B cell (primary cell): ENCODE measurements around the gene RAB11FIP3. TPM values are rescaled to one million over a fixed set of nuclear protein-coding genes. Genes with fewer than 3 reads are reported as not detected.

Source experiments
- ATAC-seq: fragments of 200-7000 bp; cut with Tn5 transposase; one replicate; pipeline ENCODE4 v1.10.0; 2021; ENCODE audit warnings: low read depth, mild to moderate bottlenecking, moderate number of reproducible peaks, moderate library complexity
- CTCF ChIA-PET: fragments of 350-600 bp; sonication (Branson Sonifier 250); formaldehyde crosslinking; loops from one replicate; lab custom pipeline; 2021; ENCODE audit warnings: antibody characterized with exemption, inconsistent platforms; lab: Charles Lee
- POLR2A ChIA-PET: fragments of 350-600 bp; sonication (Branson Sonifier 250); formaldehyde crosslinking; loops from one replicate; lab custom pipeline; 2021; ENCODE audit warnings: antibody characterized with exemption; lab: Charles Lee
- DNase-seq: peaks from one replicate; pipeline ENCODE4 v3.0.0; 2013
- H2AFZ ChIP-seq: 2 replicates; pipeline ENCODE4 v1.6.1; 2012; ENCODE audit warnings: mild to moderate bottlenecking, low read depth, low read length; ENCODE audit not compliant: insufficient read depth, poor library complexity, severe bottlenecking
- H3K27ac ChIP-seq, 2 donors: 1 replicate in 1 of 2; 2 replicates in 1 of 2; pipeline ENCODE4 v1.5.1; 2012 to 2013; ENCODE audit warnings: low read length in 2 of 2, mild to moderate bottlenecking in 2 of 2, moderate library complexity in 1 of 2
- H3K27me3 ChIP-seq, 4 experiments: fragments of 200-600 bp in 1 of 4; sonication (generic) in 1 of 4; replicated peaks in 1 of 4; 1 replicate in 2 of 4; 2 replicates in 2 of 4; pipeline versions ENCODE4 v1.6.1 to v1.7.0; 2013 to 2016; ENCODE audit warnings: low read length in 3 of 4, mild to moderate bottlenecking in 2 of 4, mixed read lengths in 1 of 4, moderate library complexity in 1 of 4; ENCODE audit not compliant: insufficient read depth in 4 of 4, control insufficient read depth in 3 of 4; ENCODE audit errors: control extremely low read depth in 1 of 4
- H3K36me3 ChIP-seq, 2 experiments: replicated peaks in 1 of 2; 1 replicate in 1 of 2; 2 replicates in 1 of 2; pipeline versions ENCODE4 v1.6.1 to v1.7.1; 2013; ENCODE audit warnings: low read length in 1 of 2; ENCODE audit not compliant: insufficient read depth in 2 of 2, control insufficient read depth in 1 of 2; ENCODE audit errors: control extremely low read depth in 1 of 2, extremely low read depth in 1 of 2
- H3K4me1 ChIP-seq, 2 donors: fragments of 200-600 bp in 1 of 2; sonication (generic) in 1 of 2; 1 replicate in 1 of 2; 2 replicates in 1 of 2; pipeline versions ENCODE4 v1.5.1 to v1.6.1; 2013 to 2017; ENCODE audit warnings: low read length in 2 of 2; ENCODE audit not compliant: control insufficient read depth in 2 of 2, insufficient read depth in 2 of 2
- H3K4me2 ChIP-seq: replicated peaks from 2 replicates; pipeline ENCODE3; 2012; ENCODE audit warnings: mild to moderate bottlenecking, low read depth, low read length; ENCODE audit not compliant: poor library complexity, severe bottlenecking
- H3K4me3 ChIP-seq, 5 experiments: fragments of 200-600 bp in 1 of 5; sonication (generic) in 1 of 5; 1 replicate in 3 of 5; 2 replicates in 2 of 5; pipeline versions ENCODE4 v1.5.1 to v1.7.0; 2011 to 2016; ENCODE audit warnings: low read length in 4 of 5, mild to moderate bottlenecking in 4 of 5, low read depth in 2 of 5, control low read depth in 1 of 5, moderate library complexity in 1 of 5; ENCODE audit not compliant: insufficient read depth in 1 of 5; ENCODE audit errors: control extremely low read depth in 1 of 5, extremely low read depth in 1 of 5
- H3K79me2 ChIP-seq: fragments of 200-600 bp; sonication (generic); one replicate; pipeline ENCODE4 v1.6.0; 2016; ENCODE audit warnings: low read length; ENCODE audit not compliant: control insufficient read depth, insufficient read depth
- H3K9ac ChIP-seq: fragments of 200-600 bp; sonication (generic); 2 replicates; pipeline ENCODE4 v1.6.1; 2017; ENCODE audit warnings: mild to moderate bottlenecking, low read length, moderate library complexity
- H3K9me3 ChIP-seq, 3 donors: one replicate each; pipeline versions ENCODE4 v1.6.1 to v1.7.1; 2013; ENCODE audit warnings: low read length in 2 of 3; ENCODE audit not compliant: control insufficient read depth in 2 of 3, insufficient read depth in 1 of 3; ENCODE audit errors: control extremely low read depth in 1 of 3
- H4K20me1 ChIP-seq: 2 replicates; pipeline ENCODE4 v1.6.0; 2012; ENCODE audit warnings: mild to moderate bottlenecking, low read length; ENCODE audit not compliant: insufficient read depth, control insufficient read depth, poor library complexity, severe bottlenecking
- H3K27ac Mint-ChIP-seq: one replicate; pipeline ENCODE4 v1.8.0; 2021; ENCODE audit warnings: mixed read lengths
- H3K27me3 Mint-ChIP-seq: one replicate; pipeline ENCODE4 v1.8.0; 2021; ENCODE audit warnings: mixed read lengths
- H3K4me1 Mint-ChIP-seq: one replicate; pipeline ENCODE4 v1.8.0; 2021; ENCODE audit warnings: mixed read lengths
- H3K4me3 Mint-ChIP-seq: one replicate; pipeline ENCODE4 v1.8.0; 2021; ENCODE audit warnings: mixed read lengths
- H3K9me3 Mint-ChIP-seq: one replicate; pipeline ENCODE4 v1.8.0; 2022; ENCODE audit warnings: mixed read lengths; ENCODE audit not compliant: insufficient read depth
- CTCF ChIP-seq: fragments of 200-600 bp; IDR thresholded peaks from one replicate; pipeline ENCODE4 v1.8.0; 2022; ENCODE audit warnings: antibody characterized with exemption, mild to moderate bottlenecking
- EZH2 ChIP-seq: IDR thresholded peaks from 2 replicates; pipeline ENCODE4 v1.6.1; 2012; ENCODE audit warnings: borderline replicate concordance, low read depth, mild to moderate bottlenecking, moderate library complexity, low read length; ENCODE audit not compliant: insufficient read depth, poor library complexity, severe bottlenecking
- WGBS: methylation state at CpG from one replicate; pipeline ENCODE4 v1.1.5; 2013; ENCODE audit warnings: missing lambda C conversion rate; ENCODE audit not compliant: insufficient coverage; 5-methylcytosine and 5-hydroxymethylcytosine counted together
- intact Hi-C: fragments of 100-400 bp; cut with micrococcal nuclease; formaldehyde crosslinking; loops from one replicate; pipeline ENCODE4 v1.10.0; 2022
- polyA plus RNA-seq: library from polyadenylated mRNA; depleted of rRNA; stranded (reverse); fragments of >200 nt; gene quantifications from 2 replicates; pipeline ENCODE4 v1.2.3, GENCODE V29; 2012
- total RNA-seq, 2 donors: library from RNA; stranded (reverse); fragments of 120-200 nt in 1 of 2; gene quantifications; 1 replicate in 1 of 2; 2 replicates in 1 of 2; pipeline versions ENCODE4 v1.2.3 to v1.2.4, GENCODE V29; 2013 to 2022

Gene RAB11FIP3
- total and polyA plus RNA-seq, 2 donors (not counting 1 experiment from before 2014, with no cell fraction given) = 24.3 to 57.2 TPM

- Mint-ChIP-seq H3K27me3 (peaks cover 4% of the 10 kb centered on the region), H3K4me1 (no peaks in the 10 kb centered on the region), H3K4me3 (no peak overlapping the region), H3K27ac (no peak overlapping the region), H3K9me3 (no peaks in the 10 kb centered on the region)
- H4K20me1 ChIP-seq = no peaks in the 10 kb centered on the region
- H2AFZ ChIP-seq = no peak overlapping the region
- H3K79me2 ChIP-seq = no peaks in the 10 kb centered on the region
- no peak for TF ChIP-seq EZH2
- TF ChIP-seq CTCF = no peak
- H3K4me2 ChIP-seq = no peak overlapping the region
- ATAC-seq (no peak), DNase-seq (no peak)
- H3K4me3 ChIP-seq = no peak overlapping the region
- 95% methylated on average over 11 of the region's 11 CpGs for WGBS
- ChIA-PET CTCF (no interaction called here), POLR2A (no interaction called here)
- H3K4me1 ChIP-seq = peaks cover 0 to under 1% of the 10 kb centered on the region in 2 donors
- intact Hi-C loops = no loop called here
- H3K27ac ChIP-seq = no peak overlapping the region
- H3K9ac ChIP-seq = no peak overlapping the region
- H3K36me3 ChIP-seq = peaks cover 0 to 8% of the 10 kb centered on the region in 2 experiments
- H3K27me3 ChIP-seq = peaks cover 0 to 16% (median 3%) of the 10 kb centered on the region in 4 experiments
- peaks cover 0 to 2% (median 0%) of the 10 kb centered on the region in 3 donors for H3K9me3 ChIP-seq
Observed at GRCh38 chr16:554297-554621, 128.8 kb downstream of the RAB11FIP3 start.

- DNase-seq (no peak), ATAC-seq (no peak)
- 92% methylated on average over 54 of the region's 54 CpGs for WGBS
- H3K27me3 ChIP-seq = peaks cover 0 to 21% (median 6%) of the 10 kb centered on the region in 4 experiments
- POLR2A ChIA-PET = no interaction called here
- H3K4me1 ChIP-seq = peaks cover 3 to 6% of the 10 kb centered on the region in 2 donors
- no peak overlapping the region for H2AFZ ChIP-seq
- H3K27ac ChIP-seq = no peak overlapping the region
- H3K9me3 ChIP-seq = peaks cover 0 to 7% (median 0%) of the 10 kb centered on the region in 3 donors
- Mint-ChIP-seq H3K9me3 (no peaks in the 10 kb centered on the region), H3K27ac (no peak overlapping the region), H3K27me3 (peaks cover 4% of the 10 kb centered on the region), H3K4me1 (no peaks in the 10 kb centered on the region), H3K4me3 (no peak overlapping the region)
- TF ChIP-seq CTCF = no peak
- H3K4me3 ChIP-seq = no peak overlapping the region
- intact Hi-C loops = no loop called here
- H3K79me2 ChIP-seq = no peaks in the 10 kb centered on the region
- H3K36me3 ChIP-seq = peaks cover 0 to 5% of the 10 kb centered on the region in 2 experiments
- no peak overlapping the region for H3K4me2 ChIP-seq
- H3K9ac ChIP-seq = no peak overlapping the region
- CTCF ChIA-PET = no interaction called here
- H4K20me1 ChIP-seq = no peaks in the 10 kb centered on the region
Observed at GRCh38 chr16:554640-555365, 129.4 kb downstream of the RAB11FIP3 start.
